HG02938 (cell line): ENCODE results near the gene GRIK5.
"Not testable (repeated sequence)": the region's sequence is repeated elsewhere in the genome, so short reads cannot be mapped to it uniquely, and the experiment has no call there.

Experiments
- ATAC-seq: cut with Tn5 transposase; IDR thresholded peaks from one replicate; pipeline ENCODE4 v1.9.1; 2021; ENCODE audit warnings: mild to moderate bottlenecking, moderate library complexity; ENCODE audit not compliant: unreplicated experiment

Gene GRIK5

GRCh38 chr19:41994994-41995958 is 74.7 kb downstream of the GRIK5 start:
- ATAC-seq = no peak

- no peak for ATAC-seq
Measured at GRCh38 chr19:41994521-41994971, 75.5 kb downstream of the GRIK5 start.

GRCh38 chr19:41993612-41994483 is 76.2 kb downstream of the GRIK5 start, which contains the start of gene ATP1A3:
Gene ATP1A3 (minus strand): TSS chr19:41994230. CDS start chr19:41994076, 154 bp downstream.
- ATAC-seq = no peak

- ATAC-seq = not testable (repeated sequence)
Measured at GRCh38 chr19:41991925-41992569, 78.0 kb downstream of the GRIK5 start.

- ATAC-seq = no peak
Measured at GRCh38 chr19:41991025-41991424, 79.0 kb downstream of the GRIK5 start.

GRCh38 chr19:41990615-41991014 is 79.4 kb downstream of the GRIK5 start:
- no peak for ATAC-seq

- no peak for ATAC-seq
Measured at GRCh38 chr19:41990028-41990427, 80.0 kb downstream of the GRIK5 start.

- ATAC-seq = no peak
Measured at GRCh38 chr19:41988947-41989346, 81.1 kb downstream of the GRIK5 start.

- no peak for ATAC-seq
Measured at GRCh38 chr19:41987141-41987860, 82.7 kb downstream of the GRIK5 start.

- ATAC-seq = no peak
Measured at GRCh38 chr19:41984961-41985360, 85.0 kb downstream of the GRIK5 start.

GRCh38 chr19:41981724-41982123 is 88.3 kb downstream of the GRIK5 start:
- ATAC-seq = no peak

GRCh38 chr19:41978470-41978869 is 91.5 kb downstream of the GRIK5 start:
- ATAC-seq = no peak

GRCh38 chr19:41977916-41978315 is 92.1 kb downstream of the GRIK5 start:
- ATAC-seq = no peak

- no peak for ATAC-seq
Measured at GRCh38 chr19:41974652-41975051, 95.4 kb downstream of the GRIK5 start.

- no peak for ATAC-seq
Measured at GRCh38 chr19:41971363-41971762, 98.6 kb downstream of the GRIK5 start.

- ATAC-seq = no peak
Measured at GRCh38 chr19:41969772-41970458, 100.1 kb downstream of the GRIK5 start.

GRCh38 chr19:41968751-41969595 is 101.0 kb downstream of the GRIK5 start:
- no peak for ATAC-seq

GRCh38 chr19:41967054-41967783 is 102.8 kb downstream of the GRIK5 start:
- ATAC-seq = no peak
